ENCODE data around the gene SLC25A12.
"Not testable (repeated sequence)": the region's sequence is repeated elsewhere in the genome, so short reads cannot be mapped to it uniquely, and the experiment has no call there.

SLC25A12 gene

GRCh38 chr2:171772373-171772772 is 121.7 kb downstream of the SLC25A12 start:
- FAIRE-seq (no peak), DNase-seq (ENCODE audit: insufficient read length) (no peak)
- no peak for TF ChIP-seq TAF1 (IDR thresholded peaks at IDR 0.05; ENCODE audit: borderline replicate concordance, low read depth, low read length)
- no peak for TF ChIP-seq POLR2AphosphoS5 (IDR thresholded peaks at IDR 0.05; ENCODE audit: low read depth, low read length)
- no peak for TF ChIP-seq POLR2A (IDR thresholded peaks at IDR 0.05; ENCODE audit: low read depth, low read length)

- no peak for FAIRE-seq
Observed at GRCh38 chr2:171771463-171771862, 122.6 kb downstream of the SLC25A12 start.

GRCh38 chr2:171763602-171764001 is 130.4 kb downstream of the SLC25A12 start:
- FAIRE-seq: no peak
- TF ChIP-seq TAF1 (IDR thresholded peaks at IDR 0.05; ENCODE audit: borderline replicate concordance, low read depth, low read length) (no peak), POLR2AphosphoS5 (IDR thresholded peaks at IDR 0.05; ENCODE audit: low read depth, low read length) (no peak), POLR2A (IDR thresholded peaks at IDR 0.05; ENCODE audit: low read depth, low read length) (no peak)
- no peak for DNase-seq (ENCODE audit: insufficient read length)

More at GRCh38 chr2:171771463-171771862, 122.6 kb downstream of the SLC25A12 start:
- TF ChIP-seq POLR2A (IDR thresholded peaks at IDR 0.05; ENCODE audit: low read depth, low read length): no peak
- no peak for TF ChIP-seq TAF1 (IDR thresholded peaks at IDR 0.05; ENCODE audit: borderline replicate concordance, low read depth, low read length)
- no peak for TF ChIP-seq POLR2AphosphoS5 (IDR thresholded peaks at IDR 0.05; ENCODE audit: low read depth, low read length)
- DNase-seq (ENCODE audit: insufficient read length): no peak

- TF ChIP-seq TAF1 (IDR thresholded peaks at IDR 0.05; ENCODE audit: borderline replicate concordance, low read depth, low read length) (no peak), POLR2AphosphoS5 (IDR thresholded peaks at IDR 0.05; ENCODE audit: low read depth, low read length) (no peak), POLR2A (IDR thresholded peaks at IDR 0.05; ENCODE audit: low read depth, low read length) (no peak)
- DNase-seq (ENCODE audit: insufficient read length) (no peak), FAIRE-seq (no peak)
Observed at GRCh38 chr2:171762879-171763573, 131.0 kb downstream of the SLC25A12 start.

GRCh38 chr2:171761176-171761575 is 132.9 kb downstream of the SLC25A12 start:
- FAIRE-seq; DNase-seq (ENCODE audit: insufficient read length): not testable (repeated sequence)

GRCh38 chr2:171758762-171759161 is 135.3 kb downstream of the SLC25A12 start:
- not testable (repeated sequence) for DNase-seq (ENCODE audit: insufficient read length); FAIRE-seq

- DNase-seq (ENCODE audit: insufficient read length) (no peak), FAIRE-seq (no peak)
- TF ChIP-seq POLR2A (IDR thresholded peaks at IDR 0.05; ENCODE audit: low read depth, low read length) (no peak), TAF1 (IDR thresholded peaks at IDR 0.05; ENCODE audit: borderline replicate concordance, low read depth, low read length) (no peak), POLR2AphosphoS5 (IDR thresholded peaks at IDR 0.05; ENCODE audit: low read depth, low read length) (no peak)
Observed at GRCh38 chr2:171754254-171754939, 139.6 kb downstream of the SLC25A12 start.

- TF ChIP-seq POLR2A (IDR thresholded peaks at IDR 0.05; ENCODE audit: low read depth, low read length) (no peak), POLR2AphosphoS5 (IDR thresholded peaks at IDR 0.05; ENCODE audit: low read depth, low read length) (no peak), TAF1 (IDR thresholded peaks at IDR 0.05; ENCODE audit: borderline replicate concordance, low read depth, low read length) (no peak)
- DNase-seq (ENCODE audit: insufficient read length) (no peak), FAIRE-seq (no peak)
Observed at GRCh38 chr2:171747371-171747770, 146.7 kb downstream of the SLC25A12 start.

- no peak for TF ChIP-seq POLR2A (IDR thresholded peaks at IDR 0.05; ENCODE audit: low read depth, low read length)
- no peak for TF ChIP-seq POLR2AphosphoS5 (IDR thresholded peaks at IDR 0.05; ENCODE audit: low read depth, low read length)
- TF ChIP-seq TAF1 (IDR thresholded peaks at IDR 0.05; ENCODE audit: borderline replicate concordance, low read depth, low read length): no peak
- DNase-seq (ENCODE audit: insufficient read length) (no peak), FAIRE-seq (no peak)
Observed at GRCh38 chr2:171745806-171746205, 148.2 kb downstream of the SLC25A12 start.

- DNase-seq (ENCODE audit: insufficient read length) (no peak), FAIRE-seq (no peak)
- TF ChIP-seq TAF1 (IDR thresholded peaks at IDR 0.05; ENCODE audit: borderline replicate concordance, low read depth, low read length) (no peak), POLR2AphosphoS5 (IDR thresholded peaks at IDR 0.05; ENCODE audit: low read depth, low read length) (no peak), POLR2A (IDR thresholded peaks at IDR 0.05; ENCODE audit: low read depth, low read length) (no peak)
Observed at GRCh38 chr2:171745141-171745540, 148.9 kb downstream of the SLC25A12 start.

GRCh38 chr2:171742760-171743159 is 151.3 kb downstream of the SLC25A12 start:
- DNase-seq (ENCODE audit: insufficient read length) (no peak), FAIRE-seq (no peak)
- no peak for TF ChIP-seq TAF1 (IDR thresholded peaks at IDR 0.05; ENCODE audit: borderline replicate concordance, low read depth, low read length)
- no peak for TF ChIP-seq POLR2A (IDR thresholded peaks at IDR 0.05; ENCODE audit: low read depth, low read length)
- no peak for TF ChIP-seq POLR2AphosphoS5 (IDR thresholded peaks at IDR 0.05; ENCODE audit: low read depth, low read length)

GRCh38 chr2:171741189-171741588 is 152.9 kb downstream of the SLC25A12 start:
- no peak for TF ChIP-seq POLR2AphosphoS5 (IDR thresholded peaks at IDR 0.05; ENCODE audit: low read depth, low read length)
- no peak for TF ChIP-seq TAF1 (IDR thresholded peaks at IDR 0.05; ENCODE audit: borderline replicate concordance, low read depth, low read length)
- no peak for TF ChIP-seq POLR2A (IDR thresholded peaks at IDR 0.05; ENCODE audit: low read depth, low read length)
- DNase-seq (ENCODE audit: insufficient read length): no peak
- peak; percentile 90 for FAIRE-seq
